HL-60 (cell line): Measurements from ENCODE around the gene NOTCH3.

Source experiments
- CTCF ChIP-seq: IDR thresholded peaks from one replicate; pipeline ENCODE4 v1.5.1; 2011; ENCODE audit warnings: low read length, control low read depth, inconsistent platforms; ENCODE audit not compliant: insufficient read depth
- GABPA ChIP-seq: IDR thresholded peaks from 2 replicates; pipeline ENCODE4 v1.6.1; 2012; ENCODE audit warnings: low read depth
- POLR2AphosphoS5 ChIP-seq: IDR thresholded peaks from 2 replicates; pipeline ENCODE4 v1.6.1; 2012; ENCODE audit warnings: low read depth
- REST ChIP-seq: IDR thresholded peaks from 2 replicates; pipeline ENCODE4 v1.6.1; 2012; ENCODE audit warnings: low read depth; ENCODE audit not compliant: insufficient replicate concordance
- SPI1 ChIP-seq: IDR thresholded peaks from 2 replicates; pipeline ENCODE4 v1.6.1; 2012; ENCODE audit warnings: low read depth, mild to moderate bottlenecking, borderline replicate concordance

DNA sequence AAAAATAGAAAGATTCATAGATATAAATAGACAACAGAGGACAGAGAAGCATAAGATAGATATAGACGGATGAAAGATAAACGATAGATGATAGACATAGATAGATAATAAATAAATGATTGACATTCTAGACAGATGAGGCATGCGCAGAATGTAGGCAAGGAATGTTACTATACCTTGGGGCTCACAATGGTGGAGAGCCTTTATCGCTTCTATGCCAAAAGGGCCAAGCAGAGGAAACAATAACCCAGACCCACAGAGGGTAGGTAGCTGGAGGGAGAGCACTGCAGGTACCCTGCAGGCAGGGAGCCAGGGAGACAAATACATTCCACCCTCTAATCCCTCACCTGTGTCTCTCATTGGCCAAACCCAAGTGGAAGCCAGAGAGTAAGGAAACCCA lies 44.4 kb downstream of the NOTCH3 start:
- TF ChIP-seq CTCF (no peak), GABPA (no peak), REST (no peak), POLR2AphosphoS5 (no peak), SPI1 (no peak)
